ENCODE measurements around the gene CPB2.

DNA sequence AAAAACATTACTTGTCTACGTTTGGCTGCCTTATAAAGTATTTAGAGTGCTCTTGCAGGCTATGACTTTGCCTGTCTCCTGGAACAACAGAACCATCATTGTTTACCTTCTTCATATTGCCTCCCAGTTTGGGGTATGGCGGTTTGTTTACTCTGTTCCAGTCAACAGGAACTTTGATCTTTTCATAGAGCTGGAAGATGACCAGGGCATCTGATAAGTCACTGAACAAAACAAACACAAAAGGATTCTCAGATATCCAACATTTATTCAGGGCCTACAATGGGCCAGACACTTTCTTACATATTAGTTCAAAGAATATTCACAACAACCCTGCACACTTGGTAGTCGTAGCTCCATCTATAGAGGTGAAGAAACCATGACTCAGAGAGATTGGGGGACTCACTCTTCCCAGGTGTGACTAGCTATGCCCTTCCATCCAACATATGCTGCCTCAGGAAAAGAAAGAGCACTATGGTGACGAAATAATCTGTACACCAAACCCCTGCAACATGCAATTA is 38.4 kb upstream of the CPB2 start:
- TF ChIP-seq, protein P1, sequence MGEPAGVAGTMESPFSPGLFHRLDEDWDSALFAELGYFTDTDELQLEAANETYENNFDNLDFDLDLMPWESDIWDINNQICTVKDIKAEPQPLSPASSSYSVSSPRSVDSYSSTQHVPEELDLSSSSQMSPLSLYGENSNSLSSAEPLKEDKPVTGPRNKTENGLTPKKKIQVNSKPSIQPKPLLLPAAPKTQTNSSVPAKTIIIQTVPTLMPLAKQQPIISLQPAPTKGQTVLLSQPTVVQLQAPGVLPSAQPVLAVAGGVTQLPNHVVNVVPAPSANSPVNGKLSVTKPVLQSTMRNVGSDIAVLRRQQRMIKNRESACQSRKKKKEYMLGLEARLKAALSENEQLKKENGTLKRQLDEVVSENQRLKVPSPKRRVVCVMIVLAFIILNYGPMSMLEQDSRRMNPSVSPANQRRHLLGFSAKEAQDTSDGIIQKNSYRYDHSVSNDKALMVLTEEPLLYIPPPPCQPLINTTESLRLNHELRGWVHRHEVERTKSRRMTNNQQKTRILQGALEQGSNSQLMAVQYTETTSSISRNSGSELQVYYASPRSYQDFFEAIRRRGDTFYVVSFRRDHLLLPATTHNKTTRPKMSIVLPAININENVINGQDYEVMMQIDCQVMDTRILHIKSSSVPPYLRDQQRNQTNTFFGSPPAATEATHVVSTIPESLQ (CRISPR knock-in tag; IDR thresholded peaks at IDR 0.05), result no peak
- TF ChIP-seq TOE1 (IDR thresholded peaks at IDR 0.05; ENCODE audit: borderline replicate concordance), result no peak
- TF ChIP-seq TOE1 (CRISPR knock-in tag; IDR thresholded peaks at IDR 0.05; ENCODE audit: borderline replicate concordance, low read depth), result no peak
